IPS-18c (cell line): ENCODE measurements around the gene PRKCI.
"Not testable (repeated sequence)": the region's sequence is repeated elsewhere in the genome, so short reads cannot be mapped to it uniquely, and the experiment has no call there.

Experiments
- H3K4me3 ChIP-seq: 2 replicates; pipeline ENCODE4 v1.7.0; 2013; ENCODE audit warnings: low read depth, mild to moderate bottlenecking, low read length, moderate library complexity; ENCODE audit not compliant: insufficient read depth
- H3K9me3 ChIP-seq: one replicate; pipeline ENCODE4 v1.6.1; 2013; ENCODE audit warnings: mild to moderate bottlenecking, low read length, moderate library complexity; ENCODE audit not compliant: control insufficient read depth, insufficient read depth

Gene PRKCI

GRCh38 chr3:170221924-170222646 is at the start of gene PRKCI:
PRKCI (plus strand) TSS chr3:170222424; CDS start chr3:170222670, 246 bp downstream.
- peak within 1 kb of the TSS; percentile 84 for H3K4me3 ChIP-seq

GRCh38 chr3:170178651-170179050 is 43.6 kb upstream of the PRKCI start:
- H3K9me3 ChIP-seq = no peaks in the 10 kb centered on the region
- no peak overlapping the region for H3K4me3 ChIP-seq

More at GRCh38 chr3:170221924-170222646, at the start of gene PRKCI:
- no peaks in the 10 kb centered on the region for H3K9me3 ChIP-seq

- H3K9me3 ChIP-seq = no peaks in the 10 kb centered on the region
- H3K4me3 ChIP-seq = no peak overlapping the region
Measured at GRCh38 chr3:170179432-170179831, 42.8 kb upstream of the PRKCI start.

- no peaks in the 10 kb centered on the region for H3K9me3 ChIP-seq
- H3K4me3 ChIP-seq = peak overlapping the region; percentile 97
Measured at GRCh38 chr3:170180079-170180907, 41.9 kb upstream of the PRKCI start.

- Histone ChIP-seq H3K9me3 (no peaks in the 10 kb centered on the region), H3K4me3 (peak within 1 kb of the TSS; percentile 97)
Measured at GRCh38 chr3:170180908-170181885, 41.0 kb upstream of the PRKCI start, which contains the start of gene PHC3. PHC3 (minus strand) TSS chr3:170181733; CDS start chr3:170181715, 18 bp downstream.

- H3K9me3 ChIP-seq = no peaks in the 10 kb centered on the region
- no peak overlapping the region for H3K4me3 ChIP-seq
Measured at GRCh38 chr3:170189398-170190256, 32.6 kb upstream of the PRKCI start.

GRCh38 chr3:170195759-170196158 is 26.5 kb upstream of the PRKCI start:
- not testable (repeated sequence) for H3K9me3 ChIP-seq, H3K4me3 ChIP-seq

- H3K9me3 ChIP-seq = peaks cover 2% of the 10 kb centered on the region
- H3K4me3 ChIP-seq = no peak overlapping the region
Measured at GRCh38 chr3:170196833-170197232, 25.4 kb upstream of the PRKCI start.

- no peak overlapping the region for H3K4me3 ChIP-seq
- H3K9me3 ChIP-seq = peaks cover 2% of the 10 kb centered on the region
Measured at GRCh38 chr3:170200987-170201386, 21.2 kb upstream of the PRKCI start.

- Histone ChIP-seq H3K9me3 (peaks cover 2% of the 10 kb centered on the region), H3K4me3 (no peak overlapping the region)
Measured at GRCh38 chr3:170201527-170201926, 20.7 kb upstream of the PRKCI start.

- H3K4me3 ChIP-seq = no peak overlapping the region
Measured at GRCh38 chr3:170203457-170203856, 18.8 kb upstream of the PRKCI start.

GRCh38 chr3:170204023-170204472 is 18.2 kb upstream of the PRKCI start:
- H3K9me3 ChIP-seq = no peaks in the 10 kb centered on the region
- H3K4me3 ChIP-seq = no peak overlapping the region

More at GRCh38 chr3:170203457-170203856, 18.8 kb upstream of the PRKCI start:
- H3K9me3 ChIP-seq = peaks cover 2% of the 10 kb centered on the region

GRCh38 chr3:170204509-170204908 is 17.7 kb upstream of the PRKCI start:
- no peaks in the 10 kb centered on the region for H3K9me3 ChIP-seq
- no peak overlapping the region for H3K4me3 ChIP-seq

GRCh38 chr3:170205302-170205701 is 16.9 kb upstream of the PRKCI start:
- no peak overlapping the region for H3K4me3 ChIP-seq

GRCh38 chr3:170206164-170206762 is 16.0 kb upstream of the PRKCI start:
- not testable (repeated sequence) for H3K9me3 ChIP-seq, H3K4me3 ChIP-seq

More at GRCh38 chr3:170205302-170205701, 16.9 kb upstream of the PRKCI start:
- H3K9me3 ChIP-seq = no peaks in the 10 kb centered on the region

- H3K9me3 ChIP-seq = no peaks in the 10 kb centered on the region
- H3K4me3 ChIP-seq = no peak overlapping the region
Measured at GRCh38 chr3:170207717-170208116, 14.5 kb upstream of the PRKCI start.
